ENCODE results near the gene ALS2CL.
A peak's percentile ranks its signal among the peaks of the same experiment; 100 is the strongest.

Gene ALS2CL

GRCh38 chr3:46709157-46709654 is 15.7 kb upstream of the ALS2CL start:
- DNase-seq, result peak in 1 of 2 donors; percentile 48
- H3K4me1 ChIP-seq, result no peaks in the 10 kb centered on the region
- H3K9me3 ChIP-seq, result no peaks in the 10 kb centered on the region
- H3K36me3 ChIP-seq, result no peaks in the 10 kb centered on the region
- no peak overlapping the region for H3K4me3 ChIP-seq
- no peak overlapping the region for H3K27ac ChIP-seq
- no peak for TF ChIP-seq CTCF (IDR thresholded peaks at IDR 0.05)
- no peaks in the 10 kb centered on the region for H3K27me3 ChIP-seq
- intact Hi-C loops (cut with DNase I; ENCODE audit: low total_unique reads), result loop anchor here (10.0 kb wide), 2 partner anchors 146 to 286 kb away; no protein-coding TSS in a partner anchor

GRCh38 chr3:46708401-46709156 is 15.1 kb upstream of the ALS2CL start:
- Histone ChIP-seq H3K4me3 (no peak overlapping the region), H3K4me1 (no peaks in the 10 kb centered on the region), H3K9me3 (no peaks in the 10 kb centered on the region), H3K27ac (no peak overlapping the region), H3K36me3 (no peaks in the 10 kb centered on the region), H3K27me3 (no peaks in the 10 kb centered on the region)
- intact Hi-C loops (cut with DNase I; ENCODE audit: low total_unique reads), result loop anchor here (10.0 kb wide), 2 partner anchors 146 to 286 kb away; no protein-coding TSS in a partner anchor
- no peak for TF ChIP-seq CTCF (IDR thresholded peaks at IDR 0.05)
- DNase-seq, result peak in 1 of 2 donors; percentile 54

- Histone ChIP-seq H3K27me3 (no peaks in the 10 kb centered on the region), H3K36me3 (no peaks in the 10 kb centered on the region), H3K4me3 (no peak overlapping the region), H3K27ac (no peak overlapping the region), H3K4me1 (no peaks in the 10 kb centered on the region), H3K9me3 (no peaks in the 10 kb centered on the region)
- peak in 1 of 2 donors; percentile 51 for DNase-seq
- intact Hi-C loops (cut with DNase I; ENCODE audit: low total_unique reads), result loop anchor here (10.0 kb wide), 2 partner anchors 147 to 287 kb away; no protein-coding TSS in a partner anchor
- TF ChIP-seq CTCF (IDR thresholded peaks at IDR 0.05), result no peak
Observed at GRCh38 chr3:46707601-46708011, 14.1 kb upstream of the ALS2CL start.

- intact Hi-C loops (cut with DNase I; ENCODE audit: low total_unique reads), result loop anchor here (10.0 kb wide), 2 partner anchors 148 to 288 kb away; no protein-coding TSS in a partner anchor
- no peaks in the 10 kb centered on the region for H3K36me3 ChIP-seq
- H3K4me3 ChIP-seq, result no peak overlapping the region
- H3K27me3 ChIP-seq, result no peaks in the 10 kb centered on the region
- no peaks in the 10 kb centered on the region for H3K9me3 ChIP-seq
- TF ChIP-seq CTCF (IDR thresholded peaks at IDR 0.05), result no peak
- peaks cover 0 to under 1% (median 0%) of the 10 kb centered on the region in 4 donors for H3K4me1 ChIP-seq
- H3K27ac ChIP-seq, result no peak overlapping the region
- DNase-seq, result peak in 1 of 2 donors; percentile 53
Observed at GRCh38 chr3:46706771-46707582, 13.5 kb upstream of the ALS2CL start.

- peaks cover 0 to 10% (median 8%) of the 10 kb centered on the region in 4 donors for H3K4me1 ChIP-seq
- DNase-seq, result peak; percentile 17 to 60
- intact Hi-C loops (cut with DNase I; ENCODE audit: low total_unique reads), result loop anchor here (2.0 to 10.0 kb wide), 3 partner anchors 149 to 289 kb away; no protein-coding TSS in a partner anchor
Observed at GRCh38 chr3:46705751-46706552, 12.5 kb upstream of the ALS2CL start.

More at GRCh38 chr3:46705751-46706552, 12.5 kb upstream of the ALS2CL start:
- no peaks in the 10 kb centered on the region for H3K27me3 ChIP-seq
- no peak overlapping the region for H3K4me3 ChIP-seq
- TF ChIP-seq CTCF (IDR thresholded peaks at IDR 0.05), result no peak
- H3K36me3 ChIP-seq, result no peaks in the 10 kb centered on the region
- no peaks in the 10 kb centered on the region for H3K9me3 ChIP-seq
- no peak overlapping the region for H3K27ac ChIP-seq
